K562 (cell line): ENCODE data around the gene ENDOU. TPM values are rescaled to one million over a fixed set of nuclear protein-coding genes. Genes with fewer than 3 reads are reported as not detected.

Source experiments
- ATAC-seq: fragments of 200-7000 bp; cut with Tn5 transposase; 3 replicates; pipeline ENCODE4 v1.9.1; 2020; ENCODE audit warnings: moderate library complexity
- BruUV-seq: library from RNA; stranded (reverse); fragments of 400-500 nt; replicated peaks from 2 replicates; lab custom pipeline; 2021; lab: Mats Ljungman, UMichigan
- CTCF ChIA-PET: fragments of 300-600 bp; formaldehyde crosslinking; extraction: SDS; loops from one replicate; lab custom pipeline; 2021; ENCODE audit warnings: low intra/inter-chr PET ratio; lab: Yijun Ruan, JAX
- POLR2A ChIA-PET: fragments of 300-600, 350-650 bp; sonication (Branson Sonifier 250); formaldehyde crosslinking; extraction: SDS; loops from one replicate; lab custom pipeline; 2021; ENCODE audit warnings: antibody characterized with exemption, inconsistent platforms; lab: Yijun Ruan, JAX
- DNase-seq, 4 experiments: peaks; one replicate each; pipeline versions ENCODE4 v3.0.0 to v3.0.0-alpha.2; 2011 to 2018; ENCODE audit warnings: low spot score in 3 of 4, mixed read lengths in 3 of 4; ENCODE audit errors: extremely low read depth in 1 of 4
- FAIRE-seq: peaks from 2 replicates; lab custom pipeline; 2011; peaks lifted over from hg19 to GRCh38; lab: Jason Lieb, UNC
- H2AFZ ChIP-seq: 2 replicates; pipeline ENCODE4 v1.6.0; 2011; ENCODE audit warnings: low read depth, low read length, control low read depth, inconsistent platforms
- H3K27ac ChIP-seq: fragments of 200-600 bp; 3 replicates; pipeline ENCODE4 v1.8.0; 2011; ENCODE audit warnings: low read depth, mild to moderate bottlenecking, control low read depth, inconsistent platforms, low read length, moderate library complexity, mixed read lengths; ENCODE audit errors: extremely low read depth
- H3K27me3 ChIP-seq, 2 experiments: fragments of 300-600 bp in 1 of 2; 2 replicates in 1 of 2; 3 replicates in 1 of 2; pipeline versions ENCODE4 v1.6.0 to v1.8.0; 2011; ENCODE audit warnings: inconsistent platforms in 2 of 2, low read length in 2 of 2, mild to moderate bottlenecking in 1 of 2, mixed read lengths in 1 of 2, moderate library complexity in 1 of 2; ENCODE audit not compliant: control insufficient read depth in 2 of 2, insufficient read depth in 2 of 2
- H3K36me3 ChIP-seq: fragments of 300-600 bp; 3 replicates; pipeline ENCODE4 v1.8.0; 2011; ENCODE audit warnings: mild to moderate bottlenecking, low read length, inconsistent platforms; ENCODE audit not compliant: control insufficient read depth, insufficient read depth
- H3K4me1 ChIP-seq, 2 experiments: fragments of 200-600 bp in 1 of 2; replicated peaks in 1 of 2; 2 replicates in 1 of 2; 3 replicates in 1 of 2; pipeline versions ENCODE4 v1.5.1 to v1.8.0; 2011; ENCODE audit warnings: inconsistent platforms in 2 of 2, low read length in 2 of 2, mild to moderate bottlenecking in 1 of 2, mixed read lengths in 1 of 2, moderate library complexity in 1 of 2; ENCODE audit not compliant: control insufficient read depth in 2 of 2, insufficient read depth in 2 of 2
- H3K4me2 ChIP-seq: 2 replicates; pipeline ENCODE4 v1.6.1; 2011; ENCODE audit warnings: low read length, control low read depth, inconsistent platforms, mixed read lengths; ENCODE audit not compliant: insufficient read depth
- H3K4me3 ChIP-seq: fragments of 200-600 bp; sonication (generic), shearing (Covaris generic); 2 replicates; pipeline ENCODE4 v1.5.1; 2016; ENCODE audit warnings: control low read depth, inconsistent platforms
- H3K79me2 ChIP-seq: fragments of 200-600 bp; 3 replicates; pipeline ENCODE4 v1.8.0; 2011; ENCODE audit warnings: low read length, inconsistent platforms; ENCODE audit not compliant: control insufficient read depth, insufficient read depth
- H3K9ac ChIP-seq, 2 experiments: 2 replicates each; pipeline versions ENCODE4 v1.6.0 to v1.6.1; 2011; ENCODE audit warnings: low read depth in 2 of 2, low read length in 2 of 2, control low read depth in 1 of 2, inconsistent platforms in 1 of 2, mild to moderate bottlenecking in 1 of 2, mixed read lengths in 1 of 2; ENCODE audit not compliant: insufficient read depth in 1 of 2
- H3K9me1 ChIP-seq: one replicate; pipeline ENCODE4 v1.6.0; 2011; ENCODE audit warnings: inconsistent platforms, mild to moderate bottlenecking, low read length, moderate library complexity; ENCODE audit not compliant: control insufficient read depth, insufficient read depth
- H3K9me3 ChIP-seq: replicated peaks from 2 replicates; pipeline ENCODE4 v1.5.1; 2011; ENCODE audit warnings: low read depth, low read length, inconsistent platforms; ENCODE audit not compliant: control insufficient read depth, insufficient read depth
- H4K20me1 ChIP-seq: replicated peaks from 2 replicates; pipeline ENCODE4 v1.6.1; 2011; ENCODE audit warnings: low read length, inconsistent platforms, mixed read lengths; ENCODE audit not compliant: control insufficient read depth, insufficient read depth
- BDP1 ChIP-seq: IDR thresholded peaks from 3 replicates; pipeline ENCODE4 v1.6.1; 2011; ENCODE audit not compliant: insufficient read length, insufficient read depth
- DIDO1 ChIP-seq: fragments of 450-650 bp; IDR thresholded peaks from 2 replicates; pipeline ENCODE4 v1.6.1; 2016; ENCODE audit warnings: low read depth, missing biosample characterization, missing genetic modification characterization
- FOXM1 ChIP-seq, 2 experiments: fragments of 450-650 bp in 1 of 2; sonication (generic) in 1 of 2; formaldehyde crosslinking in 1 of 2; IDR thresholded peaks; 2 replicates each; pipeline versions ENCODE4 v1.6.1 to v1.9.0; 2017 to 2022; ENCODE audit warnings: low read depth in 2 of 2, mild to moderate bottlenecking in 2 of 2, missing genetic modification reagents in 1 of 2, moderate library complexity in 1 of 2
- FUS ChIP-seq: fragments of 200-400 bp; formaldehyde crosslinking; optimal IDR thresholded peaks from 2 replicates; pipeline ENCODE3; 2017; ENCODE audit warnings: low read depth, low read length
- GATAD2B ChIP-seq: fragments of 450-650 bp; IDR thresholded peaks from 2 replicates; pipeline ENCODE4 v1.6.1; 2017; ENCODE audit warnings: mild to moderate bottlenecking, borderline replicate concordance
- MXI1 ChIP-seq: IDR thresholded peaks from 2 replicates; pipeline ENCODE4 v1.6.1; 2011; ENCODE audit warnings: low read depth, mild to moderate bottlenecking, improper control_type of control experiment, low read length
- NFRKB ChIP-seq: fragments of 450-650 bp; IDR thresholded peaks from 2 replicates; pipeline ENCODE4 v1.6.1; 2016; ENCODE audit warnings: low read depth
- PHTF2 ChIP-seq: fragments of 250-450 bp; sonication (Bioruptor Pico); IDR thresholded peaks from 2 replicates; pipeline ENCODE4 v1.5.0; 2021; ENCODE audit warnings: mild to moderate bottlenecking
- TAF7 ChIP-seq: fragments of 450-650 bp; IDR thresholded peaks from 2 replicates; pipeline ENCODE4 v1.6.1; 2016; ENCODE audit warnings: missing genetic modification characterization, missing compliant biosample characterization
- YBX1 ChIP-seq: fragments of 450-650 bp; IDR thresholded peaks from 2 replicates; pipeline ENCODE4 v1.7.1; 2016; ENCODE audit warnings: mild to moderate bottlenecking
- ZNF780A ChIP-seq: fragments of 250-450 bp; sonication (Bioruptor Pico); IDR thresholded peaks from 2 replicates; pipeline ENCODE4 v1.5.0; 2021; ENCODE audit warnings: mild to moderate bottlenecking
- ZSCAN29 ChIP-seq: fragments of 450-650 bp; IDR thresholded peaks from 2 replicates; pipeline ENCODE4 v1.6.1; 2017
- WGBS: fragments of 100-300 bp; shearing (Covaris generic); methylation state at CpG from one replicate; pipeline ENCODE4 v1.1.6; 2016; ENCODE audit warnings: low coverage, mixed read lengths; ENCODE audit not compliant: insufficient coverage; ENCODE audit errors: missing lambda C conversion rate; 5-methylcytosine and 5-hydroxymethylcytosine counted together
- in situ Hi-C: fragments of 300-500 bp; cut with MboI; formaldehyde crosslinking; loops from 4 replicates; pipeline ENCODE4 v1.15.0; 2018; ENCODE audit warnings: inconsistent platforms, mixed read lengths
- intact Hi-C: fragments of 100-400 bp; cut with micrococcal nuclease; formaldehyde crosslinking; loops from 2 replicates; pipeline ENCODE4 v1.14.2; 2022
- polyA plus RNA-seq, 8 experiments: library from polyadenylated mRNA; depleted of rRNA in 4 of 8; stranded (reverse) in 5 of 8; unstranded in 3 of 8; fragments of >200 nt; fragmentation: Nextera tagmentation in 2 of 8; fragmentation: Illumina TruSeq in 1 of 8; extraction: Ambion mirVana in 2 of 8; extraction: Trizol in 1 of 8; gene quantifications; 2 replicates each; pipeline versions ENCODE4 v1.2.1 to v1.2.3, GENCODE V29; 2011 to 2014; ENCODE audit warnings: inconsistent platforms in 1 of 8, missing spikeins in 1 of 8
- total RNA-seq, 7 experiments: library from RNA; depleted of rRNA in 6 of 7; stranded (reverse); fragments of >200 nt in 6 of 7; fragmentation: Illumina TruSeq in 2 of 7; extraction: Trizol in 2 of 7; gene quantifications; 2 replicates each; pipeline versions ENCODE4 v1.2.1 to v1.2.3, GENCODE V29; 2011 to 2021; ENCODE audit warnings: low replicate concordance in 1 of 7
- TF ChIP-seq, protein P1 (sequence below): fragments of 450-650 bp; formaldehyde crosslinking; conservative IDR thresholded peaks from 2 replicates; pipeline ENCODE4 v1.4.0; 2022; ENCODE audit warnings: mild to moderate bottlenecking, missing genetic modification characterization
- TF ChIP-seq, protein P2 (sequence below): fragments of 200-800 bp; sonication (Bioruptor generic); IDR thresholded peaks from 2 replicates; pipeline ENCODE4 v1.6.1; 2017; ENCODE audit warnings: missing genetic modification characterization, missing compliant biosample characterization

The ENDOU gene
- total and polyA plus RNA-seq, 9 of the 15 experiments (the other 6 are each of a cell fraction or from before 2014, with no cell fraction given): 0.03 TPM; not detected in 8

- no peaks in the 10 kb centered on the region for H3K9me1 ChIP-seq
- H3K36me3 ChIP-seq: no peaks in the 10 kb centered on the region
- H3K27ac ChIP-seq: no peak overlapping the region
- no TSS peak for BruUV-seq
- H3K79me2 ChIP-seq: no peaks in the 10 kb centered on the region
- ChIA-PET POLR2A (interaction anchor here (1.3 kb wide), 1 partner anchor 12 kb away, joined by 5 read pairs; no protein-coding TSS in a partner anchor), CTCF (no interaction called here)
- no peak for TF ChIP-seq FUS
- TF ChIP-seq FOXM1 (IDR thresholded peaks at IDR 0.05; ENCODE audit: low read depth): no peak
- no peak for TF ChIP-seq FOXM1 (CRISPR knock-in tag; IDR thresholded peaks at IDR 0.05; ENCODE audit: low read depth)
- no peak for TF ChIP-seq ZNF780A
- TF ChIP-seq NFRKB: no peak
- TF ChIP-seq YBX1: no peak
- no peak for TF ChIP-seq GATAD2B
- TF ChIP-seq DIDO1 (tag): no peak
- TF ChIP-seq BDP1: no peak
- TF ChIP-seq ZSCAN29: no peak
- TF ChIP-seq MXI1: no peak
- no peak for TF ChIP-seq TAF7 (tag)
- TF ChIP-seq, protein P1, sequence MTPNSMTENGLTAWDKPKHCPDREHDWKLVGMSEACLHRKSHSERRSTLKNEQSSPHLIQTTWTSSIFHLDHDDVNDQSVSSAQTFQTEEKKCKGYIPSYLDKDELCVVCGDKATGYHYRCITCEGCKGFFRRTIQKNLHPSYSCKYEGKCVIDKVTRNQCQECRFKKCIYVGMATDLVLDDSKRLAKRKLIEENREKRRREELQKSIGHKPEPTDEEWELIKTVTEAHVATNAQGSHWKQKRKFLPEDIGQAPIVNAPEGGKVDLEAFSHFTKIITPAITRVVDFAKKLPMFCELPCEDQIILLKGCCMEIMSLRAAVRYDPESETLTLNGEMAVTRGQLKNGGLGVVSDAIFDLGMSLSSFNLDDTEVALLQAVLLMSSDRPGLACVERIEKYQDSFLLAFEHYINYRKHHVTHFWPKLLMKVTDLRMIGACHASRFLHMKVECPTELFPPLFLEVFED: no peak
- TF ChIP-seq, protein P2, sequence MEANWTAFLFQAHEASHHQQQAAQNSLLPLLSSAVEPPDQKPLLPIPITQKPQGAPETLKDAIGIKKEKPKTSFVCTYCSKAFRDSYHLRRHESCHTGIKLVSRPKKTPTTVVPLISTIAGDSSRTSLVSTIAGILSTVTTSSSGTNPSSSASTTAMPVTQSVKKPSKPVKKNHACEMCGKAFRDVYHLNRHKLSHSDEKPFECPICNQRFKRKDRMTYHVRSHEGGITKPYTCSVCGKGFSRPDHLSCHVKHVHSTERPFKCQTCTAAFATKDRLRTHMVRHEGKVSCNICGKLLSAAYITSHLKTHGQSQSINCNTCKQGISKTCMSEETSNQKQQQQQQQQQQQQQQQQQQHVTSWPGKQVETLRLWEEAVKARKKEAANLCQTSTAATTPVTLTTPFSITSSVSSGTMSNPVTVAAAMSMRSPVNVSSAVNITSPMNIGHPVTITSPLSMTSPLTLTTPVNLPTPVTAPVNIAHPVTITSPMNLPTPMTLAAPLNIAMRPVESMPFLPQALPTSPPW: no peak
- TF ChIP-seq PHTF2 (CRISPR knock-in tag): no peak
- H3K9me3 ChIP-seq: no peaks in the 10 kb centered on the region
- FAIRE-seq (no peak), ATAC-seq (no peak), DNase-seq (no peak)
- peak overlapping the region in 1 of 2 experiments; percentile 55; a peak in 1 of 4 replicates for H3K9ac ChIP-seq
- WGBS: 51% methylated on average over 8 of the region's 8 CpGs
- in situ Hi-C loops (no loop called here), intact Hi-C loops (no loop called here)
- H3K4me2 ChIP-seq: no peak overlapping the region
- no peaks in the 10 kb centered on the region for H3K27me3 ChIP-seq
- no peak overlapping the region for H2AFZ ChIP-seq
- H3K4me1 ChIP-seq: peaks cover 12 to 20% of the 10 kb centered on the region in 2 experiments; a peak in 4 of 5 replicates
- H3K4me3 ChIP-seq: no peak overlapping the region
- H4K20me1 ChIP-seq: no peaks in the 10 kb centered on the region
Measured at GRCh38 chr12:47763481-47764346, 38.4 kb upstream of the ENDOU start.
